Transverse colon (tissue), 3 donors: Measurements from ENCODE around the gene NR3C1.

ENCODE experiments used
- CTCF ChIP-seq, 5 experiments: fragments of 200-600 bp in 3 of 5; fragments of 450-650 bp in 2 of 5; sonication (generic) in 3 of 5; IDR thresholded peaks; 1 replicate in 2 of 5; 2 replicates in 3 of 5; pipeline ENCODE4 v1.5.1; 2016 to 2017; ENCODE audit warnings: antibody characterized with exemption in 5 of 5, inconsistent platforms in 3 of 5, mild to moderate bottlenecking in 2 of 5, moderate library complexity in 1 of 5
- POLR2A ChIP-seq: fragments of 450-650 bp; IDR thresholded peaks from one replicate; pipeline ENCODE4 v1.6.1; 2016; ENCODE audit warnings: antibody characterized with exemption, mild to moderate bottlenecking, moderate library complexity

- TF ChIP-seq POLR2A (no peak), CTCF (IDR thresholded peaks at IDR 0.05) (no peak)
Observed at GRCh38 chr5:143435210-143435657, 31.7 kb upstream of the NR3C1 start.
